ENCODE measurements around the gene GRIK4.
A peak's percentile ranks its signal among the peaks of the same experiment; 100 is the strongest.

Gene GRIK4

GRCh38 chr11:120959189-120959588 lies 447.6 kb downstream of the GRIK4 start:
- TF ChIP-seq CTCF (conservative IDR thresholded peaks at IDR 0.05; ENCODE audit: low read length) = no peak
- DNase-seq (ENCODE audit: low read depth) = no peak
- H3K4me3 ChIP-seq (ENCODE audit: low read length) = no peak overlapping the region

GRCh38 chr11:120964857-120965256 lies 453.3 kb downstream of the GRIK4 start:
- H3K4me3 ChIP-seq (ENCODE audit: low read length) = no peak overlapping the region
- no peak for TF ChIP-seq CTCF (conservative IDR thresholded peaks at IDR 0.05; ENCODE audit: low read length)
- DNase-seq (ENCODE audit: low read depth) = peak; percentile 34

GRCh38 chr11:120966840-120967239 lies 455.3 kb downstream of the GRIK4 start:
- TF ChIP-seq CTCF (conservative IDR thresholded peaks at IDR 0.05; ENCODE audit: low read length) = no peak
- no peak for DNase-seq (ENCODE audit: low read depth)
- H3K4me3 ChIP-seq (ENCODE audit: low read length) = no peak overlapping the region

- TF ChIP-seq CTCF (conservative IDR thresholded peaks at IDR 0.05; ENCODE audit: low read length) = no peak
- DNase-seq (ENCODE audit: low read depth) = no peak
Measured at GRCh38 chr11:120969993-120970392, 458.4 kb downstream of the GRIK4 start.

GRCh38 chr11:120971825-120972224 lies 460.3 kb downstream of the GRIK4 start:
- DNase-seq (ENCODE audit: low read depth) = no peak
- H3K4me3 ChIP-seq (ENCODE audit: low read length) = no peak overlapping the region
- TF ChIP-seq CTCF (conservative IDR thresholded peaks at IDR 0.05; ENCODE audit: low read length) = no peak

More at GRCh38 chr11:120969993-120970392, 458.4 kb downstream of the GRIK4 start:
- no peak overlapping the region for H3K4me3 ChIP-seq (ENCODE audit: low read length)

GRCh38 chr11:120972621-120973020 lies 461.1 kb downstream of the GRIK4 start:
- DNase-seq (ENCODE audit: low read depth) = no peak
- no peak for TF ChIP-seq CTCF (conservative IDR thresholded peaks at IDR 0.05; ENCODE audit: low read length)
- no peak overlapping the region for H3K4me3 ChIP-seq (ENCODE audit: low read length)

GRCh38 chr11:120973501-120973900 lies 462.0 kb downstream of the GRIK4 start:
- no peak for TF ChIP-seq CTCF (conservative IDR thresholded peaks at IDR 0.05; ENCODE audit: low read length)
- no peak overlapping the region for H3K4me3 ChIP-seq (ENCODE audit: low read length)
- no peak for DNase-seq (ENCODE audit: low read depth)
